ENCODE measurements around the gene FGR.

DNA sequence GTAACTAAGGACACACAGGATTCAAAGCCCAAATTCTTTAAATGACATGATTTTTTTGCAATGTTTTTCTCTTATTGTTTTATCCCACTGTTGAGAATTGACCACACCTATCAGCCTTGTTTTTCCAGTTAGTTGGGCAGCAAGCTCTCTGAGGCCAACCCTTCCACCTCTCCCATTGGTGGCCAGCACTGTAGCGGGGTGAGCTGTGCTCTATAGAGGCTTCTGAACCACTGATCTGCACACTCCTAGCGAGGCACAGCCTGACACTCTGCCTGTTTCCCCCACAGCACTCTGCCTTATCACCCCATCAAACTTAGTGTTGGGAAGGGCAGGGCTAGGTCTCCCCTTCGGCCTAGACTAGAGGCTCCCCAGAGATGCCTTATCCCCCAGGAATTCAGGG lies 50.5 kb downstream of the FGR start:
- TF ChIP-seq SUZ12 (IDR thresholded peaks at IDR 0.05; ENCODE audit: extremely low read depth, insufficient read depth, insufficient read length) (no peak), ZNF274 (IDR thresholded peaks at IDR 0.05; ENCODE audit: low read depth, low read length) (no peak)

Measured in NT2/D1 (cell line).